Sciatic nerve (tissue), 2 donors: Measurements from ENCODE around the gene ST7. TPM values are rescaled to one million over a fixed set of nuclear protein-coding genes. Genes with fewer than 3 reads are reported as not detected.

Source experiments
- ATAC-seq: fragments of 200-7000 bp; cut with Tn5 transposase; one replicate; pipeline ENCODE4 v1.9.1; 2020; ENCODE audit warnings: mild to moderate bottlenecking, moderate library complexity
- DNase-seq: peaks from one replicate; pipeline ENCODE4 v3.0.0-alpha.2; 2020; ENCODE audit warnings: low spot score
- intact Hi-C: fragments of 100-400 bp; cut with DNase I; formaldehyde crosslinking; loops from one replicate; pipeline ENCODE4 v1.14.2; 2022
- total RNA-seq: library from RNA; stranded (reverse); fragmentation: NEBNext Ultra II Directional; extraction: Animal tissue kit (Norgen Biotek cat#: 25700); gene quantifications from one replicate; pipeline ENCODE4 v1.2.1, GENCODE V29; 2021
- donor health status: DM: no; HTN: no; CAD: no.
- donor health status: DM: no; HTN: no; CAD: no.

Gene ST7
- total RNA-seq, 1 donor from 2014 or later: 19.7 TPM

DNA sequence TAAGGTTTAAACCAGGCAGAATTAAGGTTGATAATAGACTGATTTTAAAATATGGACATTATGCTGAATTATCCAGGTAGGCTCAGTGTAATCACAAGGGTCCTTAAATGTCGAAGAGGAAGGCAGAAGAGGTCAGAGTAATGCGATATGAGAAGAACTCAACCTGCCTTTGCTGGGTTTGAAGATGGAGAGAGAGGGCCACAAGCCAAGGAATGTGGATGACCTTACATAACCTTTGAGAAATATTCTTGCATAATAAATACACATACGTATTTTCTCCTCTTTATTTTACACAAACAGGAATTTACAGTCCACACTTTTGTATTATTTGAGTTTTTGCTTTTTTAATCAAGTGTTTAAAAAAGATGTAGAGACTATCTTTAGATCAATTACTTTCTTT, 88.5 kb downstream of the ST7 start:
- ATAC-seq (no peak), DNase-seq (no peak)
- intact Hi-C loops: no loop called here

DNA sequence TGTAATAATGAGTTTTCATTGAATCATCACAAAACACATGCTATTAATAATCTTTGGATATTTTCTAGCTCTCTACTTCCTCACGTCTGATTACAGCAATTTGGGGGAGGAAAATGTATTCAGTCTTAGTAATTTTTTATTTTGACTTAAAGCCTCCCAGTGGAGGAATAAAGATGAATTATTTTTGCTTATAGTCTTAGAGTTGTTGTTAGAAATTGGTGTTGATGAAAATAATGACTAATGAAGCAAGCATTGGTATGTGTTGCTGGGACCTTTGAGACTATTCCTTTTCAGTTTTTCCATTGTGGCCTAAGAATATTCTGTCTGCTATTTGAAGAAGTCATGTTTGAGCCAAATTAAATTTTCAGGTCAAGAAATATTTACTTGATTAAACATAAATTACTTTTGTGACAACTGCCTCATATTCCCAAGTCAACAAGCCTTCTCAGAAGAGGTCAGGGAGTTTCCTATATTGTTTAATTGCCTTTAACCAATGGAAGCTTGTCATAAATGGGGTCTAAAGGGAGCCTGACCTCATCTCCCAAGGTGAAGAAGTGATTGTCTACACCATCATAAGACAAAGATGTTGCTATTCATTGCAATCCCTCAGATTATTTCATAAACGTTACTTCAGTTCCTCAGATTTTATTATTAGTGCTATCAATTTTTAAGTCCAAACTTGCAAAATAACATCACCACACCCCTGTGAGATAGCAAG, 90.0 kb downstream of the ST7 start:
- ATAC-seq: peak; percentile 49
- intact Hi-C loops: no loop called here
- DNase-seq: no peak

DNA sequence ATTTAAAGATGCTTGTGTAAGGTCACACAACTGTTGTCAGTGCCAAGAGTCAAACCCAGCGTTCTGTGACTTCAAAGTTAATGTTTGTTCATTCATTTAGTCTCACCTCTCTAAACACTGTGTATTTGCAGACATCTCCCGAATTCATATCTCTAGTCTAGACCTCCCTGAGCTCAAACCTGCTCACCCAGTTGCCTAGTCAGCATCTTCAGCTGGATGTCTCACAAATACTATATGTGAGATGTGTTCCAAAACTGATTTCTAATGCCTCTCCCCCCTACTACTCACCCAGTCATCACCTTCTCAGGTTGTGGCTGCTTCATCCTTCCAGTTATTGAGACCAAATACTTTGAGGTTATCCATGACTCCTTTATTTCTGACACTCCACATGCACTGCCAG, 91.4 kb downstream of the ST7 start:
- intact Hi-C loops: no loop called here
- DNase-seq: no peak
- ATAC-seq: no peak

DNA sequence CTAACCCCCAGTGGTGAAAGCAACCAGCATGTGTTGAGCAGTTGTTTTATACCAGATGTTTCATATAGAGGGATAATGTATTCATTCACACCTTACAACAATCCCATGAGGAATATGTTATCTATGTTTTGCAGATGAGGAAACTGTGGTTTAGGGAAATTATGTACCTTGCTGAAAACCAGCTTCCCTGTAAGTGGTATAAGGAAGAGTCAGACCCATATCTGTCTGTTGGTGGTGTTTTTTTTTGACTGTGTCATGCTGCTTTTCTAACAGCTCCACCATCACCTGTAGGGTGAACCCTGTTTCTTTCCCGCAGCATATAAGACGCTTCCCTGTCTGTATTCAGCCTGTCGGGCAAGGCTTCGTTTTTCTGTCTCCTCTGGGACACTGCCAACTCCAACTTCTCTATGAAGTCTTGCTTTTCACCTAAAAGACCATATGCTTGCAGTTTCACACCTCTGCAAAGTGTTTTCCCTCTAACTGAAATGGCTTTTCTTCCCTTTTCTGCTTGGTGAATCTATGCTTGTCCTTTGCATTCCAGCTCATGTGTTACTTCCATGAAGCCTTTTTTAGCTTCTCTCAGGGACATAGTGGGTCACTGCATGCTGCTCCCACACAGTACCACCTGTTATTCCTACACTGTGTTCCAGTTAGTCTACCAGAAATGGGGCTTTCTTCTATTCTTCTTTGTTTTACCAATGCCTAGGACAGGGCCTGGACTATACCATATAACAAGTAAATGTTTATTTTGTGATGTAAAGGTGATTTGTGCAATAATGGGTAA, 92.8 kb downstream of the ST7 start:
- no peak for ATAC-seq

DNA sequence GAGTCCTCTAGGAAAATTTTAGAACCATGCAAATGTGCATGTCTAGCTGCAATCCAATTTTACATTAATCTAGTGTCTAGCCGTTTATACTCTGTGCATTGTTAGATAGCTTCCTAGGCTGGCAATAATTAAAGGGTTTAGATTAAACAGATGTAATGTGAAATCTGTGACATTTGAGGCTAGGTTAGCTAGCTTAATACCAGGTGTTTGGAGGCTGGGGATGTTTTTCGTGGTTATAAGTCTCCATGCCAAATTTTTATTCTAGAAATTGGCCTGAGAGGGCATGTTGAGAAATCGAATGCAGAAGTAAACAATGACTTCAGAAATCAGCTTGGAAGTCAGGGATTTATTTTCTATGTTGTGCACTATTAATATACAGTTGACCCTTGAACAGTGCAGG, 94.2 kb downstream of the ST7 start:
- ATAC-seq (no peak), DNase-seq (no peak)
- intact Hi-C loops: no loop called here

More for the DNA sequence above, 92.8 kb downstream of the ST7 start:
- intact Hi-C loops: no loop called here
- DNase-seq: no peak

DNA sequence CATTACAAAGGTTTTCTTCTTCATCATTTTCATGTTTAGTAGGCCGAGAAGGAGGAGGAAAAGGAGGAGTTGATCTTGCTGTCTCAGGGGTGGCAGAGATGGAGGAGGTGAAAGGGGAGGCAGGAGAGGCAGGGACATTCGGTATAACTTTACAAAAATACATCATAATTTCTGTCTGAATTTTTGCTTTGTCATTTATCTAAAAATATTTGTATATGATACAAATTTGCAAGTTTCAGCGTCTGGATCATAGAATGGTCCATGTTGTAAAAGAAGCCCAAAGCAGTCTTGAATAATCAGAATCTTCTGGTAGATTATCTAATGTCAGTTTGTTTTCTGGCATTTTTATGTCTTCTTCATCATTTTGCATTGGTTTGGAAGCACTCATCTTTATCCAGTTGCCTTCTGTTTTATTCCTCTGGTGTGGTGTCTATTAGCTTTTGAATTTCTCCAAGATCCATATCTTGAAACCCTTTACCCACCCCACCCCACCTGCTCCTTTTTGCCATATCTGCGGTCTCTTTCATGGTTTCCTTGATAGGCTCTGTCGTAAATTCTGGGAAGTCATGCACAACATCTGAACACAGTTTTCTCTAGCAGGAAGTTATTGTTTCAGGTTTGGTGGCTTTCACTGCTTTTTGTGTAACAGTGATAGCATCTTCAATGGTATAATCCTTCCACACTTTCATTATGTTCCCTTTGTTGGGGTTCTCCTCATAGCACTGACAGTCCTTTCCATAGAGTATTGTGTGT, 95.0 kb downstream of the ST7 start:
- no peak for ATAC-seq
- intact Hi-C loops: no loop called here
- DNase-seq: no peak

DNA sequence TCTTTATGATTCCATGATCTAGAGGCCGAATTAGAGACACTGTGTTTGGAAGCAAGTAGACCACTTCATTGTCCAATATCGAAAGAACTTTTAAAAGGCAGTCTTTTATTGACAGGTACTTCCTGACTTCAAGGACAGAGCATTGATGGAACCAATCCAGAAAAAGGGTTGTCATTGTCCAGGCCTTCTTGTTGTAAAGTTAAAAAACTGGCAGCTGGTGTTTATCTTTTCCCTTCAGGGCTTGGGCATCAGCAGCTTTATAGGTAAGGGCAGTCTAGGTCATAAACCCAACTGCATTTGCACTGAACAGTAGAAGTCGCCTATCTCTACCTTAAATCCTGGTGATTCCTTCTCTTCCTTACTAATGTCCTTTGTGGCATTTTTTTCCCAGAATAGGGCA, 95.6 kb downstream of the ST7 start:
- ATAC-seq (no peak), DNase-seq (no peak)
- intact Hi-C loops: no loop called here

DNA sequence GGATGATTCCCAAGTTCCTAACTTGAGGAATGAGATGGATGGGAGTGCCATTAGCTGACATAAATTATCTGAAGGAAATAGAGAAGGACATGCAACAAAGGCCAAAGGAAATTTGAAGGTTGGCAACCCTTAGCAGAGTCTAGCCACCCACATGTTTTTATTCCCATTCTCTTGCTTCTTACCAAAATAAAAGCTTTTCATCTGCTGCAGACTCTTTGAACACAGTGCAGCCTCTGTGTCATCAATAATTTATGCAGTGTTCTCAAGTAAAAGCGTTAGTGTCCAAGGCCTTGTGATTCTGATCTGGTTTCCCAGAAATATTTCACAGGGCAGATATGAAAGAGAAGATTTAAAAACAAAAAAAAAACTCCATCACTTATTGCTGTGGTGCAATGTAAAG, 98.5 kb downstream of the ST7 start:
- no peak for DNase-seq
- ATAC-seq: peak; percentile 77
- intact Hi-C loops: no loop called here

DNA sequence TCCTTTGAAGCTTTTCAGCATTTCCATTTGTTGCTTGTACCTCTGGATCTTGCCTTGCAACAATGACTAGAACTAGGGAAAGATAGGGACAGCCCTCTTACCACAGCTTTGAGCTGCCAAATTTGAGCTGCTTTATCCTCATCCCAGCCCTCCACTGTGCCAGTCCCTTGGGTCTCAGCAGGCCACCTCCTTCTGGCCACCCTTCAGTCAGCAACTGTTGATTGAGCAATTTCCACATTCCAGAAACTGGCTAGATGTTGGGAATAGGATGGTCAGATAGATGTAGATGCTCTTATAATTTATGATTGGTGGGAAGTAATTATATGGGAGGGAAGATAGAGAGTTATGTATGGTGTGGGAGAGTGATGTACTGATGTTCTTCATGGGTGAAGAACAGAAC, 100.1 kb downstream of the ST7 start:
- ATAC-seq: no peak
- intact Hi-C loops: no loop called here
- DNase-seq: no peak

DNA sequence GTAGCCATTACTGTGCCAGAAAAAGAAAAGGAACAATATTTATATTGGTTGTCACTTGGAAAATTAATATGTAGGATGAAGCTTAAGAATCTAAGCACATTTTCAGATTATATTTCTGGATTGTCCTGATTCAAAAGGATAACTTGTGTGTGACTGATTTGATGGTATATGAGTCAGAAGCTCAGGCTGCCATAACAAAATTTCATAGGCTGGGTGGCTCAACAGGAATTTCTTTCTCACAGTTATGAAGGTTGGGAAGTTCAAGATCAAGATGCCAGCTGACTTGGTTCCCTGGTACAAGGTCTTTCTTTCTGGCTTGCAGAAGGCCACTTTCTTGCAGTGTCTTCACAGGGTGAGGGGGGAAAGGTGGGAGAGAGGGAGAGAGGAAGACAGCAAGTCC, 108.5 kb downstream of the ST7 start:
- no peak for ATAC-seq
- intact Hi-C loops: no loop called here
- DNase-seq: no peak

DNA sequence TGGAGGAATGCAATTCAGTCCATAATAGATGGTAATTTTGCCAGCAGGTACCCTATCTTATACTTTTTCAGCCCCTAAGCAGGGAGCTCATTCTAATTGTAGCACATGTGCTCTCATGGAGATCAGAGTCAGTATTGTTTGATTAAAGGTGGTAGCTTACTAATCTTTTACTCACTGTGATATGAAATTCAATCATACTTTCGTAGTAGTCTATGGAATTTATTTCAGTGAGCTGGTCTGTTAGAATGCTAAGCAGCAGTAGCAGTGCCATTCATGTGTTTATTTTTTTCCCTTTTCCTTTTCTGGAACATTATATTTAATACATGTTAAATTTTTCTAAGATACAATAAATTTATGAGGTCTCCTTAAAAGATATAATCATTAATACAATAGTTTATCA, 109.0 kb downstream of the ST7 start:
- intact Hi-C loops: no loop called here
- no peak for DNase-seq
- ATAC-seq: no peak

DNA sequence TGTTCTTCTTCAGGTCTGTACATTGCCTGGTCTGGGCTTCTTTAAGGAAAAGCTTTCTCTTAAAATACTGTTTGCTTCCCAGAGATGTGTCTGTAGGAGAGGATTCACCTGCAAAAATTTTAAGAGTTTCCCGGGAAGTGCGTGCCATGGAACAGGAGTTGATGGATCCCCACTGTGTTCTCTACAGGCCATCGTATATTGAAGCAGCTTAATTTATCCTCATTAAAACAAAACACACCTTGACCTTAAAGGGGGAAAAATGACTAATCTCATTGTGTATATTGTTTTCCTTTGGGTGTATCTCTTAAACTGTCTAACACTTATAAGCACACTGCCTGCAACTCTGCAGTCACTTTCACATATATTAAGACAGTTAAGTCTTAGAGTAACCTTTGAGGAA, 111.4 kb downstream of the ST7 start:
- no peak for ATAC-seq
- intact Hi-C loops: no loop called here
- DNase-seq: no peak

DNA sequence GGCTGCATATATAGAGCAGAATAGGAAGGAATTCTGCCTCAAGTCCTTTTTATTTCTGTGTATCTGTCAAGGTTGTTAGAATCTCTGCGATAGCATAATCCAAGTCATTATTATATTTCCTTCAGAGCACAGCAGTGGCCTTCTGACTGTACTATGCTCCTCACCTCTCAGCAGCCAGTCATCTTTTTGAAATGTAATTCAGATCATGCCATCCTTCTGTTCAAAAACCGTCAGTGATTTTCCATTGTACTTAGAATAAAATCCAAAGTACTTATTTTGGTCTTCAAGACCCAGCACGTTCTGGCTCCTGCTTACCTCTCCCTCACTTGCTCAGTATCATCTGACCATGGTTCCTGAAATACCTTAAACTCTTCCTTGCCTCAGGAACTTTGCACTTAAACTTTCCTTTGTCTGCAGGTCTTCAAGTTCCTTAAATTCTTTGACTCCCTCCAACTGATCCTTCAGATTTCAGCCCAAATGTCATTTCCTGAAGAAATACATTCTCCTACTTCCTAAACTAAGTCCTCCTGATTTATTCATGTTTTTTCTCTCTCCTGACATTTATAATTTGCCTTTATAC, 112.4 kb downstream of the ST7 start:
- ATAC-seq (no peak), DNase-seq (no peak)
- intact Hi-C loops: no loop called here

DNA sequence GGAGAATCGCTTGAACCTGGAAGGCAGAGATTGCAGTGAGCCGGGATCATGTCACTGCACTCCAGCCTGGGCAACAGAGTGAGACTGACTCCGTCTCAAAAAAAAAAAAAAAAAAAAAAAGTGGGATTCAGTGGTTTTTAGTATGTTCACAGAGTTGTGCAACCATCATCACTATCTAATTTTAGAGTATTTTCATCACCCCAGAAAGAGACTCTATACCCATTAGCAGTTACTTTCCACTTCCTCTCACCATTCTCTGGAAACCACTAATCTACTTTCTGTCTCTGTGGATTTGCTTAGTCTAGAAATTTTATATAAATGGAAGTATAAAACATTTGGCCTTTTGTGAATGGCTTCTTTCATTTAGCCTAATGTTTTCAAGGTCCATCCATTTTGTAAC, 113.4 kb downstream of the ST7 start:
- intact Hi-C loops: no loop called here
- no peak for DNase-seq

DNA sequence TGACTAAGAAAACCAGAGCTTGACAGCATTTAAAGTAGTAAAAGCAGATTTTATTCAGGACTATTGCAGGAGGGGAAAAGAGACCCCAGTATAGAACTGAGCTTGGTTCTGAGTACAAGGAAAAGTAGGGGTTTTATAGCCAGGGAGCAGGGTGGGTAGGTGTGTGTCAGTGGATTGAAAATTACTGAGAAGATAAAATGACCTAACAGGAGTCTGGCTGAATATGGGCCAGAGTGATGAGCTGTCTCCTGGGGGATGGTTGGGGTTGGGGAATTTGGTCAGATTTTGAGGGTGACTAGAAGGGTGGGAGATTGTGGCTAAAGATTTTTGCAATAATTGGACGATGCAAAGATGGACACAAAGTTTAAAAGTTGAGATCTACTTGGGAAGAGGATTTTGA, 114.0 kb downstream of the ST7 start:
- DNase-seq (no peak), ATAC-seq (no peak)
- intact Hi-C loops: no loop called here

More for the DNA sequence above, 113.4 kb downstream of the ST7 start:
- ATAC-seq: peak; percentile 81

DNA sequence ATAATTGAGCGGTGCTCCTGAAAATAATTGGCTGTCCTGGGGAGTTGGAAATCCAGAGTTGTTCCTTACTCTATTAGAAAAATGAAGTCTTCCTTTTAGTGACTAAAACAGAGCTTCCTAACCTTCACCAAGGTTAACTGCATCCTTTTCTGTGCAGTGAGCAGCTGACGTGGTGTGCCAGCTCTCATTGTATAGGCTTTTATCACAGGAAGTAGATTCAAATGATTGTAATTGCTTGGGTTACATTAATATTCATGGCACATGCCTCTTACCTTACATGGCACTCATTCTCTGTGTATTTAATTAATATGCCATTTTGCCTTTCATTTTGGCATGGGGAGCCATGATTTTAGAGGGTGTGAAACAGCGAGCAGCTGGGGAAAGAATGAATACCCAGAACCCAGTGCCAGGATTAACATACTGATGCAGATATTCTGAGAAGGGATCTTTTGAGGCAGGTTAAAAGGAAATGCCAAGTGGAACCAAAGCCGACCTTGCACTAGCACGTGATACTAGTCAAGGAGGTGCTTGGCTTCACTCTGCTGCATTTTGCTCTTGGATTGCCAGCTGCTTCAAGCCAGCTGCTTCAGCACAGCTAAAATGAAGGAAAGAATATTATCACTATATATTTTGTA, 115.3 kb downstream of the ST7 start:
- intact Hi-C loops: no loop called here
- DNase-seq (no peak), ATAC-seq (no peak)

DNA sequence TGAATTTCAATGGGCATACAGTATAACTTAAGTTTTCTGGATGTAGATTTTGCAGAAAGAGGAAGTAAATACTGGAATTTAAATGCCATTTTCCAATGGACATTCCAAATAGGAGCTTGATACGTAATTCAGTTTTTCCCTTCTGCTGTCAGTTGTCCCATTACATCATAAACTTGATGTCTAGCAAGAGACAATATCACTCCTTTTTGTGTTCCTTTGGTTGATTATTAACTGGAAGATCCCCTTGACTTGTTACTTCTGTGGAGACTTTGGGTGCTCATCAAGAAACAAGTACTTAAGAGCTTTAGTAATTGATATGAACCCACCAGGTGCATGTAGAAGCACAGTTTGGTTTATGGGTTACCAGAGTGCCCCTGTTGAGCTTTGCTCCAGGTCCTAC, 116.1 kb downstream of the ST7 start:
- intact Hi-C loops: no loop called here

DNA sequence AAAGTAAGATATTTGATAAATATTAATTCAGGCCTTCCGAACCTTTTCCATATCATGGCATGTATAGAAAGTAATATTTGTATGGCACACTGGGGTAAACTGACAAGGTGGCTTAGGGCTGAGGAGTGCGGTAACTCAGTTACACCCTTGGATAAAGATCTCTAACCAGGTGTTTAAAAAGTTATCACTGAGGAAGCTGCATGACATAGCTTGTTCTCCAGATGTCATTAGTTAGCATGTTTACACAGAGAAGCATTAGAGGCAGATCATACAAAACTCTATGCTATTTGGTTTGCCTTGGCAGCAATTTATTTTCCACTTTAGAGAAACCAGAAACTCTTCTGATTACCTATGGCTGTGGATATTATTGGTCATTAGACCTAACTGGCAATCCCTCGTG, 118.2 kb downstream of the ST7 start:
- ATAC-seq (no peak), DNase-seq (no peak)
- intact Hi-C loops: no loop called here

More for the DNA sequence above, 116.1 kb downstream of the ST7 start:
- DNase-seq (no peak), ATAC-seq (no peak)

DNA sequence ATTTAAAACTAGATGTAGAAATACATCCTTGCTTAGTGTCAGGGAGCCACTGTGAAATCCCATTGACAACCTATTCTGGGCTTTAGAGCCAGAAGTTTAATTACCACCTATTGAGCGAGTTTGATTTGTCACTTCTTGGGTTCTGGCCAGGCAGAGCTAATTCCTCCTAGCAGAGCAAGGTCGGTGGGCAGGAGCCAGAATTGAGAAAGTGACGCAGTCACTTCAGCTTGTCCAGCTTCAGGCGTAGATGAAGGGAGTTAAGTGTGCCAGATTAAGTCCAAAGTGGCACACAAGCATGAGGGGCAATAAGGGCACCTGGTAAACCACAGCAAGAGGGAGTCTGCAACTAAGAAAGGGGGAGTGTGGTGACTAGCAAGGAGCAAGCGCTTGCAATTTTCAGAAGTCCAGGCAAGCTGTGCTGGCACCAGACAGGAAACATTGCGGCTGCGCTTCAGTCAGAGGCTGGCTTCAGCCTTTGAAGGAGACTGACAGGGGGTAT, 119.4 kb downstream of the ST7 start:
- intact Hi-C loops: no loop called here

More for the DNA sequence above, 119.4 kb downstream of the ST7 start:
- ATAC-seq (peak; percentile 45), DNase-seq (no peak)
